GM18507 (cell line): ENCODE data around the gene RXRA.

ENCODE experiments used
- DNase-seq: peaks from one replicate; pipeline ENCODE4 v3.0.0; 2011; ENCODE audit warnings: low read depth; ENCODE audit not compliant: insufficient read length; ENCODE audit errors: extremely low spot score
- FAIRE-seq: peaks from 2 replicates; lab custom pipeline; 2011; peaks lifted over from hg19 to GRCh38; lab: Jason Lieb, UNC

Gene RXRA

GRCh38 chr9:134333874-134334581 is 7.8 kb downstream of the RXRA start:
- DNase-seq (no peak), FAIRE-seq (no peak)

DNA sequence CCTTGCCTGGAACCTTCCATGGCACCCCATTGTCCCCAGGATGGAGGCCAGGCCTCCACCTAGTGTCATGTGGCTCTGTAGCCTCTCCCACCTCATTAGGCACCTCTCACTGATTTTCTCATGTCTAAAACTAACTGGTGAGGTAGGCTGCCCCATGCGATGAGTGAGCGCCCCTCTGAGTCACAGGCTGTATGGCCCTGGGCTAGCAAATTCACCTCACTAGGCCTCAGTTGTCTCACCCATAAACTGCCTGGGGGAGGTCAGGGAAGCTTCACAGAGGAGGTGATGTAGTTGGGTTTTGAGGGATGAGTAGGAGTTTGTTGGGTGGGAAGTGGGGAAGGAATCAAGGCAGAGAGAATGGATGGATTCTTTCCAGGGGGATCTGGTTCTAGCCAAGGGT is 8.8 kb downstream of the RXRA start:
- DNase-seq (no peak), FAIRE-seq (no peak)

- DNase-seq (no peak), FAIRE-seq (no peak)
These were observed 9.4 kb downstream of the RXRA start for GRCh38 chr9:134335486-134336220.

GRCh38 chr9:134336228-134336627 is 10.0 kb downstream of the RXRA start:
- DNase-seq (no peak), FAIRE-seq (no peak)

DNA sequence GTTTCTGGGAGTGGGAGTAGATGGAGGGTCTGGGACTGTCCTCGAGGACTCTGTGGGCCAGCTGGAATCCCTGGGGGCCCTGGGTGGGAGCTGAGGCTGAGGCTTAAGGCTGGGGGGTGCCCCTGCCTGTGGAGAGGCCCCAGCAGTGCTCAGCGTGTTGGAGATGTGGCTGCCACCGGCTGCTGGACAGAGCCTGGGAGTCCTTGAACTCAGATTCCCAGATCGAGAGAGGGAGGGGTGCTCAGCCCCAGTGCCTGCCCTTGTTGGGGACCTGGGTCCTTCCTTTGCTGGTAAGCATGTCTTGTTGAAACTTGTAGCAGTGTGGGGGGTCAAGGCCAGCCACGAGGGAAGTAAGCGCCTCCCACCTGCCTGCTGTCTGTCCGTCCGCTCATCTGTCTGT is 10.7 kb downstream of the RXRA start:
- FAIRE-seq: no peak
- DNase-seq: no peak

DNA sequence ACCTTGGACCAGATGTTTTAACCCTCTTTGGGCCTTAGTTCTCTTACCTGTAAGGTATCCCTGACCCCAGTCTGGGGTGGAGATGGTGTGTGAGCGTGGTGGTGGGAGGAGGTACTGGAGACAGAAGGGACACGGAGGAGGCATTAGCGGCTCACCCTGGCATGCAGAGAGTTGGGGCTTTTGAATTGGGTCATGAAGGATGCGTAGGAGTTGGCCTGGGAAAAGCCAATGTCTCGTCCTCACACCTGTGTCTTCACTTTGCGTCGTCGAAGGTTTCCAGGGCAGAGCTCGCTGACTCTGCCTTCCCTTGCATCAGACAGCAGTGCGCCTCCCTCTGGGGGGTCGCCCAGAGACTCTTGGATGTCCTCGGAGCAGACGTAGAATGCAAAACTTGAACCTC is 11.2 kb downstream of the RXRA start:
- FAIRE-seq: no peak
- no peak for DNase-seq

GRCh38 chr9:134338394-134339182 is 12.3 kb downstream of the RXRA start:
- FAIRE-seq (no peak), DNase-seq (no peak)

- DNase-seq: no peak
- no peak for FAIRE-seq
These were observed 13.0 kb downstream of the RXRA start for GRCh38 chr9:134339183-134339806.

DNA sequence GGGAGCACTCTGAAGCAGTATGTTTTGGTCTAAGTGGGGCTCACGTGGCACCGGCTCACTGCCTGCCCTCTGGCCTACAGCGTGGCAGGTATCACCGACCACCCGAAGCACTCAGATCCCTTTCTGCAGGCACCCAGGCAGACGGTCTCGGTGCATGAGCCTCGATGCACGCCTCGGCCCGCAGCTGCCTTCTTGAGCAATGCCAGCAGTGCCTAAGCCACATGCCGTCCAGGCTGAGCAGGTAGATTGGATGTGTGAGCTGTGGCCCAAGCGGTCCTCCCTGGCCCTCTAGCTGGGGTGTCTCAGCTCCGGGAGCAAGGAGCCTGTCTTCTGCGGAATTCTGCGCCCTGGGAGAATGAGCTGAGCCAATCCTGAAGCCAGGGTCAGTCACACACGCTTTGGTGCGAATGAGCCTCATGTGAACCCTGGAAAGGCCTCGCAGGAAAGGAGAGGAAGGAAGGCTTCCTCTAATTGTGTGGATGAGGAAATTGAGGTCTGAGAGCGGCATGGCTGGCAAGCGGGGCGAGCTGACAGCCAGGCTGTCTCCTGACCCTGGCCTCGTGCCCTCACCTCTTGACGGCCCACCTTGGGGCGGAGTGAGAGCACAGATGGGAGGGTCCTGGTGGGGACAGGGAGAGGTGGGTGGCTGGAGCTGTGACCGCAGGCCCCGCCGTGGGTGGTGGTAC is 14.4 kb downstream of the RXRA start:
- no peak for FAIRE-seq
- DNase-seq: no peak

- FAIRE-seq (no peak), DNase-seq (no peak)
These were observed 15.1 kb downstream of the RXRA start for GRCh38 chr9:134341306-134341705.

DNA sequence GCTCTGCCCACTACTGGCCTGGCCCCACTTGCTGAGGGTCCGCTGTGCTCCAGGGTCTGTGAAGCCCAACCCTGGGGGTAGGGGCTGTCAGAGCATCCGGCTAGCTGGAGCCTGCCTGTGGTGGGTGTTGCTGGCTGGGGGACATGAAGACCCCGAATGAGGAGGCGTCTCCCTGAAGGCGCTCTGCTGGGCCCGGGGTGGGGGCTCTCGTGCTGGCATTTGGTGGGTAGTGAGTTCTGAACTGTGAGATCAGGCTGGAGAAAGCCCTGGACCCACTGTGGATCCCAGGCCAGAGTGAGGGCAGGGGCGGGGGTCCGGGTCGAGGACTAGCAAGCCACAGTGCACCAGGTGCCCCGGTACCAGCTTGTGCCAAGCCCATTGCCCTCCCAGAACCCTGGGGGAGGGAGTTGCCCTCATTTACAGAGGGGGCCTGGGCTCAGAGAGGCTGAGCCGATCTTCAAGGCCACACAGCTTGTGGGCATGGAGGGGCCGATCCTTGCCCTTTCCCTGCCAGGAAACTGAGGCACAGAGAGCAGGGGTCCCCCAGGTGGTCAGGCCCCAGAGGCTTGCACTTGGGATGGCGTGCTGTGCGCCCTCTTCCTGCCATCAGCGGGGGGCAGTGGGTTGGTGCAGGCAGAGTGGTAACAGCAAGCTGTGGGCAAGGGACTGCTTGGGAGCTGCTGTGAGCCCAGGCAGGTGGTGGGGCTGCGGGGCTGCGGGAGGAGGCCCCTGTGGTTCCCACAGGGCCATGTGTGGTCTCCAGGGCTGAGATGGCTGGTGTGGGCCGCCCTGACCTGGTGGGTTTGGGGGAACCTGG is 15.9 kb downstream of the RXRA start:
- DNase-seq (no peak), FAIRE-seq (no peak)

DNA sequence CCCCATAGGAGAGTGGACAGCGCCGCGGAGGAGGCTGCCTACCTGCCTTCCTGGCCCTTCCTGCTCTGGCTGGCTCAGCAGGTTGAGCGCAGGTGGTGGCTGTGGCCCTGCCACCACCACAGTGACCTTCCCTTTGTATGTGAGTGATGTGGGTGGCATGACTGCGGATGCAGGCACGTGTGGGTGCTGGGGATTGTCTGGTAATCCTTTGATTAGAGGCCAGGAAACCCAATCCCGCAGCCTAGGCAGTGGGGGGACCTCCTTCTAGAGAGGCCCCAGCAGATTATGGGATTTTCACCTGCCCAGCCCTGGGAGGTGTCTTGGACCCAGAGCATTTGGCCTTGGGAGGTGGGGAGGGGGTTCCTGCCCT is 16.5 kb downstream of the RXRA start:
- DNase-seq (no peak), FAIRE-seq (no peak)

DNA sequence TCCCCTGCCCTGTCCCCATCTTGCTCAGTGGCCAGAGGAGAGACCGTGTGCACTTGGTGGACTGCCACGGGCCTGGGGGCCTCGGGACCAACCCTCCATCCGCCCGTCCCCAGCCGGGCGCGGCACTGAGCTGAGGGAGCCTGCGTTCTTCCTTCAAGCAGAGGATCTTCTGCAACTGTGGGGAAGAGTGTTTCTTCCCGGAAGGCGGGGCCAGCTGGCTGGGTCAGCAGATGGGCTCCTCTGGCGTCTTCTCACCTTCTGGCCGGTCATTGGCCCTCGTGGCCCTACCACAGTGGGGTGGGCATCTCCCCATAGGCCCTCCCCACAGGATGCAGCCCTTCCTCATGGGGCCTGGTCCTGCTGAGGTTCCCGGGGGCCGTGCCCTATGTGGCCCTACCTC is 17.4 kb downstream of the RXRA start:
- FAIRE-seq: no peak
- no peak for DNase-seq

GRCh38 chr9:134344068-134344799 is 18.0 kb downstream of the RXRA start:
- DNase-seq: no peak

GRCh38 chr9:134344800-134345310 is 18.6 kb downstream of the RXRA start:
- FAIRE-seq: no peak
- no peak for DNase-seq

More at GRCh38 chr9:134344068-134344799, 18.0 kb downstream of the RXRA start:
- no peak for FAIRE-seq

DNA sequence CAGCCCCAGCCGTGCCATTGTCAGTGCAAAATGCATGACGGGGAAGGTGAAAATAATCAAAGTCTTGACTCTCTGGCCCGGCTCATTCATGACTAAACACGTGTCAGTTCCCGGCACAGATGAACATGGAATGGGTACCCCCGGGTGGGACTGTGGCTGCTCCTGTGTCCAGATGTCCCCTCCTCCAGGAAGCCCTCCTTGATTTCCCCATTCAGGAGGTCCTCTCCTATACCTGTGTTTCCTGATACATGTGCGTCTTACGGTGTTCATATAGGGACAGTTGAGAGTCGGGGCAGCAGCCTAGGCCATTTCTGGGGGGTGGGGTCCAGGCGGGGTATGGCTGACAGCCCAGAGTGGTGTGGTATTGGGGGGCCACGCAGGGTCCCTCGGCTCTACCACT is 19.5 kb downstream of the RXRA start:
- FAIRE-seq: no peak
- DNase-seq: no peak

GRCh38 chr9:134346151-134346550 is 19.9 kb downstream of the RXRA start:
- no peak for FAIRE-seq

More at GRCh38 chr9:134346151-134346550, 19.9 kb downstream of the RXRA start:
- no peak for DNase-seq
